ENCODE data around the gene DLK1.

The DLK1 gene

DNA sequence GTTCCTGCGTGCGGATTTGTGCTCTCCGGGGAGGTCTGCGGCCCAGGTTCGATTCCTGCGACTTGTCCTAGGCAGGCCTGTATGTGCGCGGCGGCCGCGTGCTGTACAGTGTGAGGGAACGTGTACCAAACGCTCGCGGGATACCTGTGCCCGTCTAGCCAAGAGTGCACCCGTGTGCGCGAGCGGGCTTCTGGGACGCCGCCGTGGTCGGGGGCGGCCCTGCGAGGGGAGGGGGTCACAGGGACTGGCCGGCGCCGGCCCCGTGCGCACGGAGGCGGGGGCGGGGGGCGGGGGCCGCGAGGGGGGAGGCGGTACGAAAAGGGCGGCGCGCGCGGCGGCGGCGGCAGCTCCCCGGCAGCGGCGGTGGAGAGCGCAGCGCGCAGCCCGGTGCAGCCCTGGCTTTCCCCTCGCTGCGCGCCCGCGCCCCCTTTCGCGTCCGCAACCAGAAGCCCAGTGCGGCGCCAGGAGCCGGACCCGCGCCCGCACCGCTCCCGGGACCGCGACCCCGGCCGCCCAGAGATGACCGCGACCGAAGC is at the start of gene DLK1:
Gene DLK1 (plus strand): TSS at position 343 of the 536 bp plus-strand sequence. CDS start 177 bp downstream, at position 520.
- DNase-seq, result no peak

DNA sequence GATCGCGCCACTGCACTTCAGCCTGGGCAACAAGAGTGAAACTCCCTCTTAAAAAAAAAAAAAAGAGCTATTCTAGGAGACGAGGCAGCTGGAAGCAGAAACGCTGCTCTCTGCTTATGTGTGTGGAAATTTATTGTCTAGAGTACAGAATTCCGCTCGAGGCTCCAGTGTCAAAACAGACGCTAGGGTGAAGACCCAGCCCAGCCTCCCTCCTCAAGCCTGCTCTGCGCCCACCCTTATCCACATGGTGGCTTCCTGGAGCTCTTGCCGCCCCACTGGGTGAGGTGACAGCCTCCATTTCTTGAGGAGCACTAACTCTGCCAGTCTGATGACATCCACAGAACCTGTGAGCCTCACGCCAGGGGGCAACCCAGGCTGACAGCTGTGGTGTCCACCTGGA is 49.5 kb upstream of the DLK1 start:
- no peak for DNase-seq

DNA sequence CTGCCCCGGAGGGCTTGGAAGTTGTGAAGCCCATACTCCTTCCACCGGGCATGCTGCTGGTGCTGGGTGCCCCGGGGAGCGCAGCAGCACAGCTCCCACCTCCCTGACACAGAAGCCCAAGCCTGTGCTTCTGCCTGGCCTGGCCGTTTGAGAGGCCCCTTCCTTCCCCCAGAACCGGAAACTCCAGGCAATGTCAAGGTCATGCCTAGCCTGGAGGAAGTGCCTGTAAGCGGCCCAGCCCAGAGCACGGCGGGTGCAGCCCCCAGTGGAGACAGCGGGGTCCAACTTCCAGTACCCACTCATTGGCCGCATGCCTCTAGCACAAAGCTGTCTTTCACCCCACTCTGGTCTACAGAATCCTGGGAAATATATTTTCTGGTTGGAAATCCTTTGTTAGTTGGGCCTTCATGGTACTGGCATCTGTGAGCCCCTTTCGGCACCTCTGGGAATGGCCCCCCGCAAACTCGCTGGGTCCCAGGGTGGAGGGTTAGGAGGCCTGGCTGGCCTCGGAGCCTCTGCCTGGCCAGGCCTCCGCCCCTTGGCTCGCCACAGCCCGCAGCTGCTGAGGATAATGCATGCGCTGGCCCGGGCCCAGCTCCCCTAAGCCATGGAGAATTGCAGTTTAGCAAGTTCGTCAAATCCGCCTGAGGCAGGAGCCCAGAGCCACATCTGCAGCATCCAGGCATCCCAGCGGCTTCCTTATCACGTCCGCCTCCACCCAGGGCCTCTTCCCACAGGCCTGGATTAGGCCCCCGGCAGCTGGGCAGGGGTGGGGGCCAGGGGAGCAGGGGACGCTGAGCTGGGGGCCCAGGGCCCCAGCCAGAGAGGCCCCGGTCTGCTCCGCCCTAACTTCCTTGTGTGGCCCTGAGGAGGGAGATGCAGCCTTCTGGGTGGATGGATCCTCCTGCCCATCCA is 48.9 kb upstream of the DLK1 start:
- DNase-seq, result no peak

DNA sequence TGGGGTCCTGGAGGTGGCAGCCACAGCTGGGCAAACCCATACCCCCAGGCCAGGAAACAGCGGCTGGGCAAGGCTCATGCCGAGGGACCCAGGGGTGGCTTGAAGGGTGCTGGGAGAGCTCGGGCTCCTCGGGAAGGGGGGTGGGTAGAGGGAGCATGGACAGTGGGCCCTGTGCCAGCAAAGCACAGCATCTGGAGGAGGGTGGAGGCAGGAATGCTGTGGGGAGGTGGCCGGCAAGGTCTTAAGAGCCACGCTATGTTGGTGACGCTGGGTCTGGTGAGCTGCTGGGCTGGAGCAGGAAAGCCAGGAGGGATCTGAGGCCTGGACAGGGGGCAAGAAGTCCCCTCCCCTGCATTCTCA is 48.2 kb upstream of the DLK1 start:
- DNase-seq, result no peak

DNA sequence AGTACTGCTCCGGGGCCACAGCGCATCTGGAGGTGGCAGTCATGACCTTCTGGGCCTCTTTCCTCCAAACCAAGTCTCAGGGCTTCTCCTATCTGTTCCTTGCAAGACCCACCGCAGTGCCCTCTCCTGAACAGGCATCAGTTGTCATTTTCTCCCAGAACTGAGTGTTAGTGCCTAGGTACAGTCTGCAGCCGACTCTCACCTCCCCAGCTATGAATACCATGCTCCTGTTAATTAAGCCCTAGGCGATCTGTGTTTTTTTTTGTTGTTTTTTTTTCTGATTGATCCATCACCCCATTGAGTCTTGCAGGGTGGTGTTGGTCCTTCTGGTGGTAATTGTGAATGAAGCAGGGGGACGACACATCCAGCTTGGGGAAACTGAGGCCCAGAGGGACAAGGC is 47.5 kb upstream of the DLK1 start:
- DNase-seq, result no peak

DNA sequence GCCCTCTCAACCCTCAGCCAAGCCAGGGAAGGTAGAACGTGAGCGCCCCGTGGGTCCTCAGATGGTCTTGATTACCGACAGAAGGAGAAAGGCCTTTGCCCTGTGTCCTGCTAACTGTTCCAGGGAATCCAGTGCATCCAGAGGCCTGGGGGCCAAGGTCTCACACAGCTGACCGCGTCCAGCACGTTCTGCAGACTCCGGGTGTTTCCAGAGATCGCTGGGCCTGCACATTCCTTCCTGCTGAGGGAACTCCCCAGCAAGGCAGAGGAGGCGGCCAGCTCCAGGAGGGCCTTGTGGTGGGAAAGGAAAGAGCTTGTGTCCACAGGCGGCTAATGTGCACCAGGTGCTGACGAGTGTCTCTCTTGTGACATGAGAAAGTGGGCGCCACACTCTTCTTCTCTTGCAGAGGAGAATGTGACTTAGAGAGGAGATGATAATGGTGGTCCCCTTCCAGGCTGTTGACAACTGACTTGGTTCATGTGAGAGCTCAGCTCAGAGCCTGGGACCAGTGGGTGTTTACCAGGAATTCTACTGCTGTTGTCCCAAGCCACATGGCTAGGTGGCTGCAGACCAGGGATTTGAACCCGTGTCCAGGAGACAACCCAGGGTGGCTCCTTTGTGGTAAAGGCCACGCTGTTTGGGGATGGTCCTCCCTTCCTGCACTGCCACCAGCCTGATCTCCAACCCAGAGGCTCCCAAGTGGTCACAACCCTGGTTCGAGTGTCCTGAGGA is 46.8 kb upstream of the DLK1 start:
- no peak for DNase-seq

DNA sequence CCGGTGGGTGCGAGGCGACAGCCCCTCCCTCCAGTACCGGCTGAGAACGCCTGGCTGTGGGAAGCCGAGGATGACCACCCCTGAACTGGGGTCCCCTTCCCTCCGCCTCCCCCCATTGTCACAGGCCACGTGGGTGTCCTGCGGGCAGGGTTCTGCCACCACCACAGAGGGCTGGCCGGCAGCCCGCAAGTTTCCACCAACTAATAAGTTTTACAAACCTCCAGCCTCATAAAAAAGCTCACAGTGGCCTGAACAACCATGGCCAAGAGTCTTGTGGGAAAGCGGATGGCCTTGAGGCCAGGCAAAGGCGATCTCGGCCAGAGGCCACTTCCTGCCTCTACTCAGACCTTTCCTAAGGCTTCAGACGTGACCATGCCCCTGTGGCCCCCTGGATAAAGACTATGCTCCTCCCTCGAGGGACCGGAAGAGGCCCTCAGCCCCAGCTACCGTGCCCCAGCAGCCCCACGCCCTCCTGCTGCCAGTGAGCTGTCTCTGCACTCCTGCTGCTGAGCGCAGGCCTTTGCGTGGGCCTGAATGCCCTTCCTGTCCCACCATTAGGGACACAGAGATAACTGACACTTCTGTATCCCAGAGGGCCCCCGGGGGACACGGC is 46.1 kb upstream of the DLK1 start:
- DNase-seq, result no peak

DNA sequence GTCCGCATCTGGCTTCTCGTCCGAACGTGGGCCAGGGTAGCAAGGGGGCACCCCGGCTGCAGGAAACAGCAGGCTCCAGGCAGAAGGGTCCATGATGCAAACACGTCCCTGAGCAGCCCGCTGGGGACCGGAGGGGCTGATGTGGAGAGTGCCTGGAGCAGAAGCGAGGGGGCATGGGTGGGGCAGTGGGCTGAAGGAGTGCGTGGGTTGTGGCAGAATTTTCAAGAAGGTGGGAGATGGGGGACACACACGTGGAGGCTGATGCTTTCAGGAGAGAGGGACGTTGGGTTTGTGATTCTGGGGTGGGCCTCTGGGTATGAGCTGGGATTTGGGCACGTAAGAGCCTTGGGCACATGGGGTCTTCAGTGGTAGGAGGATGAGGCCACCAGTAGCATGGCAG is 45.6 kb upstream of the DLK1 start:
- no peak for DNase-seq

DNA sequence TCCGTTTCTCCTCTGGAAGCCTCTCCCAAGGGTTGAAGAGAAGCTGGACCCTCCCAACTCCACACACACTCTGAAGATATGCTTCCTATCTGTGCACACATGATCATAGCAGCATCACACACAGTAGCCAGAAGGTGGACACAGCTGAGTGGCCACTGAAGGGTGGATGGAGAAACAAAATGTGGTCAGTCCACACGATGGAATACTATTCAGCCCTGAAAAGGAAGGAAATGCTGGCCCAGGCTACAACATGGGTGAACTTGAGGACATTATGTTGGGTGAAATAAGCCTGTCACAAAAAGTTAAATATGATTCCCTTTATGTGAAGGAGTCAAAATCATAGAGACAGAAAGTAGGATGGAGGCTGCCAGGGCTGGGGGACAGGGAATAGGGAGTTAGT is 43.9 kb upstream of the DLK1 start:
- no peak for DNase-seq

DNA sequence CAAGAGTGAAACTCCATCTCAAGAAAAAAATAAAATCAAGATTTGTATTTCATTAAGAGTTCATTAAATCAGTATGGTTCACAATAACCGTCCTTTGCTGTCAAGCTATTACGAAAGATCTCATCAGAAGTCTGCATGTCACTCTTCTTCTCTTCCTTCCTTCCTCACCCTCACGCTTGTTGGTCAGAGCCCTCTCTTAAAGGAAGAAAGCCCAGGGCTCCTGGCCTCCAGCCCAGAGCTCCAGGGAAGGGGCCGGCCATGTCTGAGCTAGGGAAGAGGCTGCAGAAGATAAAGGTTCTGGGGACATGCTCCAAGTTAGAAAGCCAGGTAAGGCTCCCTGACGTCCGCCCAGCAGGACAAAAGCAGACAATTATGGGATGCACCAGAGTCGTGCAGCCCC is 43.1 kb upstream of the DLK1 start:
- no peak for DNase-seq

DNA sequence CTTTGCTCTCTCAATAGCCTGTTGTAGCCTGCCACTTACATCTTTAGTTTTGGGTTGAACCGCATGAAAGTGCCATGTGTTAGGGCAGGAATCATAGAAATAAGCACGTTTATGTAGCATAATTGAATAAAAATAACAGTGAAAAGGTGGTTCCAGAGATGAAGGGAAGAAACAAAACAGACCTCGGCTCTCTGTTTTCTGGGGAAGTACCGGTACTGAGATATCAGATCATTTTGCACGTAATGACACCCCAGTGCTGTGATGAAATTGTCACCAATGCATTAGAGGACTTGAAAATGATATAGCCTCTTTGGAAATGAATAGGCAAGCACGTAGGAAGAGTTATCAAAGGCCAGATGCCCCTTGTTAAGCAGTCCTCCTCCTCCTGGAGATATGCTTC is 42.5 kb upstream of the DLK1 start:
- DNase-seq, result no peak

DNA sequence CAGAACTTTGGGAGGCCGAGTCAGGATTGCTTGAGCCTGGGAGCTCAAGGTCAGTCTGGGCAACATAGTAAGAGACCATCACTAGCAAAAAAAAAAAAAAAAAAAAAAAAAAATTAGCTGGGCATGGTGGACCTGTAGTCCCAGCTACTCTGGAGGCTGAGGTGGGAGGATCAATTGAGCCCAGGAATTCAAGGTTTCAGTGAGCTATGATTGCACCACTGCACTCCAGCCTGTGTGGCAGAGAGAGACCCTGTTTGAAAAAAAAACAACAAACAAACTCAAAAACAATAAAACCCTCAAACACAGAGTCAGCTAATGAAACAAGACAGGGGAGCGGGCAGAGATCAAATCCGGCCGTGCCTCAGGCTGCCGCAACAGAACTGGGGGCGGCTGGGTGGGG is 41.7 kb upstream of the DLK1 start:
- DNase-seq, result no peak

DNA sequence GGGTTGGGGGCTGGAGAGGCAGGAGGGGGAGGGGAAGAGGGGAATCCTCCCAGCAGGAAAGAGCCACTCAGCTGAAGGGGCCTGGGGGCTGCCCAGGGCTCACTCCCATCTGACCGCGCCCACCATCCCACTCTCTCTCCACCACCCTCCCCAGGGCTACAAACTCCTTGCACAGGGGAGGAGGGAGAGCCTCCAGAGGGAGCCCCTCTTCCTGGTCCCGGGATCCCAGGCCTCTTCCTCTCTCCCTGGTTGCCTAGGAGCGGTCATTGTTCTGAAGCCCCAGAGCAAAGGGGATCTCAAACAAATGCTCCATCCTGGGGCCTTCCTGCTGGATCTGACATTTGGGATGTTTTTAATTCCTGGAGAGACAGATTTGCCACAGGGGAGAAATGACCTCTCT is 39.8 kb upstream of the DLK1 start:
- DNase-seq, result no peak

DNA sequence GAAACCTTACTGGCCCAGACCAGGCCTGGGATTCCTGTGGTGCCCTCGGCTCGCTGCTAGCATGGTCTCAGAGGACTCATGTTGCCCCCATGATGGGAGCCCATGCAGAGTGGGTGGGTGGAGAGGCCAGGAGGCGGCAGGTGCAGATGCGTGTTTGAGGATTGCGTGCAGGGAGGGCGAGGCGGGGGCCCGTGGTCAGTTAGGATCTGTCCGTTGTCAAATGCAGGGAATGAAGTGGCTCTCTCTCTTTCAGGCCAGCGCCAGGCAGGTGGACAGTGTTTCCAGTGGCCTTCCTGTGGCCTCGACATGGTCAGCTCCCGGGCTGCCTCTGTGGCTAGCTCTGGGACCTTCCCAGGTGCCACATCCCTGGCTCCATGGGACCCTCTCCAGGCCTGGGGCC is 39.3 kb upstream of the DLK1 start:
- no peak for DNase-seq

DNA sequence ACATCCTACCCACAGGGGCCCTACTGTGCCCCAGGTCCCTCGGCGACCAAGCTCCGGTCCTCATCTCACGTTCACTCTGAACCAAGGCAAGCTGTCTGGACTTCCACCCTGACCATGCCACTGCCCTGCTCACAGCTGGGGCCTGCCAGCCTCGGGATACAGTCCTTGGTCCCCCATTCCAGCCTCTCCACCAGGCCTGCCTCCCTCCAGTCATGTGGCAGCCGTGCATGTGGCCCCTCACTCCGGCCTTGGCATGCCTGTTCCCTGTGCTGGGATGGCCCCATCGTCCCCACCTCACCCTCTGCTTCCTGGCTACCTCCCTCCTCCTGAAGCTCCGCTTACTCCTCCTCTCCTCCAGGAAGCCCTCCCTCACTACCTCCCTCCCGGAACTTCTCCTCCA is 38.6 kb upstream of the DLK1 start:
- no peak for DNase-seq

DNA sequence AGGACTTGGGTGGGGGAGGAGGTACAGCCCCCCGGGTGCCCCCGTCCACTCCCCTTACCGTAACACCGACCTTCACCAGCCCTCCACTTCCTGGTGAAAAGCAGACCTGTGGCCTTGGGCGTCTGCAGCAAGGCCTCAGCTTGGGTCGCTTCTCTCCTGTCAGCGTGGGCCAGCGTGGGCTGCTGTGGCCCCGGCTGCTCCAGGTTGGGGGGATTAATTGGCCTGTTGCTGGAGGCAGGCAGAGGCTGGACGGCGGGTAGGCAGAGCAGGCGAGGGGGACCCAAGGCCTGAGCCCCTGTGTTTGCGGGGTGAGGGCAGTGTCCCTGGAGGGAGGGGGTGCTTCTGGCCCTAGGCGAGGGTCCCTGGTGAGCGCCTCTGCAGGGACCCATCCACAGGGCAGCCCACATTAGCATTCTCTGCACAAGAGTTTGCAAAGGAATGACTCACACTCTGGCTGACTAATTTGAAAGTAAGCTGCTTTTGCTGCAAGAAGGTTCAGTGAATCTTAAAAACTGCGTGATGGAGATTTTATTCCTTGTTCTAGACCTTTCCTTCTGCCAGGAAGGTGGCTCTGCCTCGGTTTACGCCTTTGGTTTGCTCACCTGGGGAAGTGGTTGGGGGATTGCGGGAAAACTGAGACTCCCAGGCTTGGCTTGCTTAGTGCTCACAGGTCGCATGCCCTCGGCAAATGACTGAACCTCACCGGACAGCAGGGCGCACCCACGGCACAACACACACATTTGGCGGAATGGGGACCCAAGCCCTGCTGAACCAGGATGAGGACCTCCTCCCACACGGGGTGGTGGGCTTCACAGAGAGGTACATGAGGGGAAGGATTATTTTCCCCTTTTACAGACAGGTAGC is 37.9 kb upstream of the DLK1 start:
- DNase-seq, result no peak

DNA sequence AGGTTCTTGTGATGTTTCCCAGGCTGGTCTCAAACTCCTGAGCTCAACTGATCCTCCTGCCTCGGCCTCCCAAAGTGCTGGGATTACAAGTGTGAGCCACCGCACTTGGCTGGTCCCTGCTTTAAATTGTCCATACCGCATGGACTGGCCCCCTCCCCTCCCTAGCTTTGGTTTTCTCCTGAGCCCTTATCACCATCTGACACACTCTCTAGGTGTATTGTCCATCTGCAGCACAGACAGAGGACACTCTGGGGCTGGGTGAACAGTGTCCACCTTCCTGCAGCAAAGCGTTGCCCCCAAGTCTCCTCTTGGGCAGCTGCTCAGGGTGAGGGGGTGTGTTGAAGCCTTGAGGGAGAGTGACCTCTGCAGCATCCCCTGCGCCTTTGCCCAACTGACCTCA is 36.0 kb upstream of the DLK1 start:
- no peak for DNase-seq

DNA sequence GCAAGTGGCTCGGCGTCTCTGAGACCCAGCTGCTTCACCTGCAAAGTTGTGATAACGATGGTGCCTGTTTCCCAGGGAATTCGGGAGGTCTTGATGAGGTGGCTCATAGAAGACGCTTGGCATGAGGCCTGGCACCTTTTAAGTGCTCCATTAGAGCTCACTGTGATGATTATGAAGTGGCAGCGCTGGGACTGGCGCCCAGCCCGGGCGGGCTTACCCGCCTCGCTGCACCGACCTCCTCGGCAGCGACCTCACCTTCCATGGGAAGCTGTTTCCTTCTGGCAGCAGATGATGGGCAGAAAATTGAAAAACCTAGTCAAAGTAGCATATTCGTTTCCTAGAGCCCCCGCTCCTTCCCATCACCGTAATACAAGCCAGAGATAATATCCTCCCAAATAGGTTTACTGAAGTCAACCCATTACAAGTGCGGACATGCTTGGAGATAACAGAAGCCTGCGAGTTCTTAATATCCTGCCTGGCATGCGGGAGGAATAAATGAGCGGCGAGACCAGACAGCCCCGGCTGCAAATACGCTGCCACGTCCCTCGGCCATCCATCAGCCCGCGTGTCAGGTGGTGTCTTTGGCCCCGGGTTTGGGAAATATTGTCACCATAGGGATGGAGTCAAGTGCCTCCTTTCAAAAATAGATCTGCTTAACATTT is 35.2 kb upstream of the DLK1 start:
- DNase-seq, result no peak

DNA sequence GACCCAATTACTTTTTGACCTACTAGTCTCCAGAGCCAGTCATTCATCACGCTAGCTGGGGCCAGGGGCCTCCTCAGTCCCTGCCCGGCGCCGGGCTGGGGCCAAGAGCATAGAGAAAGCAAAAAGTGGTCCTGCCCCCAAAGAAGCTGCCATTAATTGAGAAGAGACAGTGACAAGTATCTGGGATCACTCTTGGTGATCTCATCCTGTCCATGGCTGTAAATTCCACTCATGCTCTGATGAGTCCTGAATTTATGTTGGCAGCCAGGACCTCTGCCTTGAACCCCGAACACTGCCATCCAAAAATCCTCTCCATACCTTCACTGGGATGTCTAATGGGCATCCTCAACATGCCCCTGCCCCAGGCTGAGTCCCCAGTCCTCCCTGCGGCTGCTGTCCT is 34.4 kb upstream of the DLK1 start:
- DNase-seq, result no peak

DNA sequence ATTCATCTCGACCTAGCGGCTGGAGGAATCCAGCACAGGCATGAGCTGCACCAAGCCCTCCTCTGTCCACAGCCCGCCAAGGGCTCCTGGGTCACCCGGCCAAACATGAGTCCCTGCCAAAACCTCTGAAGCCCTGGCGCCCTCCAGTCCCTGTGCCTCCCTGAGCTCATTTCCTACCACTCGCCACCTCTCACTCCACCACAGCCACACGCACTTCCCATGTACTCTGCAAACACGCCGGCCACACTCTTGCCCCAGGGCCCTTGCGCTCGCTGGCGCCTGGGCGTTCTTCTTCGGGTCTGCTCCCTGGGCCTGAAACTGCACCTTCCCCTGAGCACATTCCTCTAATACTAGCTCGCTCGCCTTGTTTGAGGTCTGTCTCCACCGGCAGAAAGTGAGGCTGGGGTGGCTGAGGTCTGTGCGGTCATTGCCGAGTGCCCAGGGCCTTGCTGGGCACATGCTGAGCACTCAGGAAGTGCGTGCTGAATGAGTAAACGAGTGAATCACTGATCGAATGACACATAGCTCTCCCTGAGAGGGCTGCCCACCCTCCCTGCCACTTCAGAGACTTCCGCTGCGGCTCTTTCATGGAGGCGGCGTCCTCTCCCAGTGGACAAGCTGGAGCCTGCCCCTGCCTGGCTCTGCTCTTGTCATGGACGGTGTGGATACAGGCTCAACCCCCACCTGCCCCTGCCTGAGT is 33.7 kb upstream of the DLK1 start:
- no peak for DNase-seq

DNA sequence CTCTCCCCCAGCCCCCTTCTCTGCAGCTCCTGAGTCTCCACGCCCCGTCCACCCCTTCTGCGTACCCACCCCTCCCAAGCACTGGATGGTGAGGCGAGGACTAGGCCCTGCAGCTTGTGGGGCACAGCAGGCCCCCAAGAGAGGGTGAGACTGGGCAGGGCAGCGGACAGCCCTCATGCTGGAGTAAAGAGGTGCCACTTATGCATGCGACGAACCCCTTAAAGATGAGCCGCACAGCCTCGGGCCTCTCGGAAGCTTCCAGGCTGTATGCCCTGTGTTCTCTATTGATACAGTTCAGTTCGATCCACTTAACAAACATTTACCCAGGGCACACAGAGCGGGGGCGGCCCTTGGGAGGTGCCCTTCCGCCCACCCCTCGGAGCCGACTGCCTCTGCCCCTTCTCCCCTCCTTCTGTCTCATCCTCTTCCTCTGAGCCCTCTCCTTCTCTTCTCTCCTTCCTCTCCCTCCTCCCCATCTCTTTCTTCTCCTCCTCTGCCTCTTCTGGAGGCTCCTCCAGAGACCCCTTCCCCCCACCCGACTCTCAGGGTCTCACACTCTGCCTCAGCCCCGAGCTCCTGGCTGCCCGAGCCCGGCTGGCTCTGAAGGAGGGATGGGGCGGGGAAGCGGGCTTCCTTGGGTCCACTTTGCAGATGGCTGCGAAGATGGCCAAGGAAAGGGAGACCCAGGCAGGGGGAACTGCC is 32.7 kb upstream of the DLK1 start:
- no peak for DNase-seq

Measured in stimulated activated CD4-positive, alpha-beta T cell treated with anti-CD3 and anti-CD28 coated beads, Interleukin-4, amount 100 ng/mL, for 1 hour (primary cell).